ENCODE data around the gene PITX3.
"Not testable (repeated sequence)": the region's sequence is repeated elsewhere in the genome, so short reads cannot be mapped to it uniquely, and the experiment has no call there.

Gene PITX3

DNA sequence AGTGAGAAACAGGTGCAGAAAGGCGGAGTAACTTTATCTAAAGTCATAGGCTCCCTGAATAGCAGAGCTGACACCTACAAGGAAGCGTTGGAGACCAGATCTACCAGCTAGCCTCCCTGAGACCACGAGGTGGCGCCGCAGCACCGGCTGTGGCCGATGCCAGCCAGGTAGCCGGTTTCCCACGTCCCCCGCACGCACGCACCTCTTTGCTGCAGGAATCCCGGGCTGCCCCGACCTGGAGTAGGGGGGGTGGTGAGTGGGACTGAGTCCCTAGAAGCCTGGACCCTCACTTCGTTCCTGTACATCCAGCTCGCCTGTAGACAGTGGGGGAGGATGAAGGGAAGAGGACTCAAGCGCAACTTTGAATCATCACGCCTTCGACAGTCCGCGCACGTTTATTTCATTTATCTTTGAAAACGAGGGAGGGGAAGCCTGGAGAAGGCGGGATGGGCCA, 11.5 kb downstream of the PITX3 start:
- peak; percentile 74 to 76 for DNase-seq (ENCODE audit: low read depth in 1 of 2, low spot score in 1 of 2)

DNA sequence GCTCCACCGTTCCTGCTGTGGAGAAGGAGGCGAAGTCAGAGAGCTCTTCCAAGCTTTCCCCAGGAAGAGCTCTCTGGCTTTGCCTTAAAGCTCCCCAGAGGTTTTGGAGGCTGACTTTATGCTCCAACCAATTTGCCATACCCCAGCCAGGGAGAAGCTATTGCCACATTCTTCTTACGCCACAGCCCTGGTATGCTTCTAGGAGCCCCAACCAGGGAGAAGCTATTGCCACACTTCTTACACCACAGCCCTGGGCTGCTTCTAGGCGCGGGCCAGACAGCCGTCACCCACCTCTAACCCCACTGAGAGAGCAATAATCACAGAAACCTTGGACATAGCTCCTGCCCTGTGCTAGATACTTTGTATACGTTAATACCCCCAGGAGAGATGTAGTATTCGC, 14.3 kb downstream of the PITX3 start:
- no peak for DNase-seq (ENCODE audit: low read depth in 1 of 2, low spot score in 1 of 2)

DNA sequence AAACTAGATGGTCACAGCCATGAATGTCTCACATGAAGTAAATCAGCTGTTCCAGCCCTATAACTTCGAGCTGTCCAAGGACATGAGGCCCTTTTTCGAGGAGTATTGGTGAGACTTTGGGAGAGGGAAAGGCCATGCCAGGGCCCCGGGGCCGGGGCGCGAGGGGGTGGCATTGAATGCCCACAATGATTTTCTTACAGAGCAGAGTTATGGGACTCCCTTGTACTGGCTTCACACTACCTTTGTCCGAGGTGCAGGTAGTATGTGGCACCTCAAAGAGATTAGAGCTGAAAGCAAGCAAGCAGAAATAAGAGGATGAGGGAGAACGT, 14.8 kb downstream of the PITX3 start:
- DNase-seq (ENCODE audit: low read depth in 1 of 2, low spot score in 1 of 2): no peak

GRCh38 chr10:102225646-102226541, 15.4 kb downstream of the PITX3 start, which contains the start of gene ELOVL3:
ELOVL3 (plus strand) TSS chr10:102226299; CDS start chr10:102226549, 250 bp downstream.
- peak; percentile 67 to 73 for DNase-seq (ENCODE audit: low read depth in 1 of 2, low spot score in 1 of 2)

DNA sequence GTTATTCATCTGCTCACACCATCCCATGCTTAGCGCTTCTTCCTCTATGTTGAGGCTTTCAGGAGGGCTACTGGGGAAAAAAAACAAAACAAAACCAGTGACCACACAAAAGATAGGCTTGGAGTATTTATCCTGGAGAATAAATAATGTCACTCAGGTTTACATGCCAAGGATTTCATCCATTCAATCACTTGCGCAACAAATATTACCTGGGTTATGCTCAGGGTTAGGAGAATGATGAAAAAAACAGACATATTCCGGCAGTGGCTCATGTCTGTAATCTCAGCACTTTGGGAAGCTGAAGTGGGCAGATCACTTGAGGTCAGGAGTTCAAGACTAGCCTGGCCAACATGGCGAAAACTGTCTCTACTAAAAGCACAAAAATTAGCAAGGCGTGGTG, 18.5 kb downstream of the PITX3 start:
- DNase-seq (ENCODE audit: low read depth in 1 of 2, low spot score in 1 of 2): no peak

DNA sequence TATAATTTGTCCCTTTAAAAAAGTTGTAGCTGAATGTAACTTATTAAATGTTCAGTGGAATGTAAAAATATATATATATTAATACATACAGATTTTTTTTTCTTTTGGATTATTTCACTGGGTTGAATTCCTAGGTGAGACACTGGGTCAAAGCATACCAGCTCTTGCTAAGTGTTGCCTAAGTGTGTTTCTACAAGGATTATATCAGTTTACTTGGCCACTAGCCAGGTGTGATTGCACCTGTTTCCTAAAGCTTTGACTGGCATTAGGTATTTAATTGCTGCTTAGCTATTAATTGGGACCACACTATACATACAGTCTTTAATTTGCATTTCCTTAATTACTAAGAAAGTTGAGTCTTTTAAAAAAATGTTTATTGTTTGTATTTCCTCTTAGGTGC, 20.7 kb downstream of the PITX3 start:
- DNase-seq (ENCODE audit: low read depth in 1 of 2, low spot score in 1 of 2): no peak

- no peak for DNase-seq (ENCODE audit: low read depth in 1 of 2, low spot score in 1 of 2)
These were observed 21.9 kb downstream of the PITX3 start for GRCh38 chr10:102219370-102219769.

GRCh38 chr10:102213599-102213998, 27.7 kb downstream of the PITX3 start:
- DNase-seq (ENCODE audit: low read depth in 1 of 2, low spot score in 1 of 2): not testable (repeated sequence)

GRCh38 chr10:102211615-102212299, 29.6 kb downstream of the PITX3 start:
- no peak for DNase-seq (ENCODE audit: low read depth in 1 of 2, low spot score in 1 of 2)

DNA sequence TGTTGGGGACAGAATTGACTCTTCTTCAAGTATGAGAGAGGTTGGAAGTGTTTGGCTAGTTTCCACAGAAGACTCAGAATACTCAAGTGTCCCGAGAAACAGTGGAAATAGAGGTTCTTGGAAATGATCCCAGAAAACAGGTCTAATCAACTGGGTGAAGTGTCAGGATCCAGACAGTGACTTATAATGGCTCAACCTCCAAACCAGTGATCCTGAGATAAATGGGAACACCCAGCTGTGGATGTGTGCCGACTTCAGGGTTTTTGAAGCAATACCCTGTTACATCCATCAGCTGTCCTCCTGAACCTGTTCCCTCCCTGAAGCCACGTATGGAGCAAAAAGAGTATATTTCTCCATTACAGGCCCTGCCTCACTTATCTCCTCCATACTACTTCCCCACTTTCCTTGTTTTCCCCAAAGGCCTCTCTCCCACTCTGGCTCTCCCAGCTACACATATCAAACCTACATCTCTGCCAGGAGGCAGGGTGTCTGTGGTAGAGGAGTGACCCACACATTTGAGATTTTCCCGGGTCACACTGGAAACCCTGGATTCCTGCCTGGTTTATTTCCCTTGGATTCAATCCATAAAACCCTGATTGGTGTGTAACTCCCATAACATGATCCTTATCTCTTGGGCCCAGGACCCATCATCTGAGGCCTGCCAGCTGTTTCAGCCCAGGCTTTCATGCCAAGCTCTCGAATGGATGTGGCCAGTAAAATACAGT, 32.8 kb downstream of the PITX3 start:
- DNase-seq (ENCODE audit: low read depth in 1 of 2, low spot score in 1 of 2): no peak

- no peak for DNase-seq (ENCODE audit: low read depth in 1 of 2, low spot score in 1 of 2)
These were observed 38.9 kb downstream of the PITX3 start for GRCh38 chr10:102202386-102202785.

GRCh38 chr10:102200751-102201640, 40.3 kb downstream of the PITX3 start:
- DNase-seq (ENCODE audit: low read depth in 1 of 2, low spot score in 1 of 2): no peak

- DNase-seq (ENCODE audit: low read depth in 1 of 2, low spot score in 1 of 2): no peak
These were observed 43.3 kb downstream of the PITX3 start for GRCh38 chr10:102198027-102198426.

DNA sequence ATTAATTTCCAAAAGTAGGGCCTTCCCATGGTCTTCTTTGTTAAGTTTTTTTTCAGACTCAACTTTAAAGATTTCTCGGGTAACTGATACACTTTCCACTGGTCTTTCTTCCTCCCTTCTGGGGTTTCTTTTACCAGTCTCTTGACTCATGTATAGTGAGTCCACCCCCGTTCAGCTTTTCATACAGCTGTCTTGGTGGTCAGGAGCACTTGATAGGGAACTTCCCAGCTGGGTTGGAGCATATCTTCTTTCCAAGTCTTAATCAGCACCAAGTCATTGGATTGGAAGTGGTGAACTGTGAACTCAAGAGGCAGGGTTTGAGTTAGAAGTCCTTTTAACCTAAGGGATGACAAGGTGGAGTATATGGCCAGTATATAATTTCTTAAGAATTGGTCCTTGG, 44.4 kb downstream of the PITX3 start:
- no peak for DNase-seq (ENCODE audit: low read depth in 1 of 2, low spot score in 1 of 2)

- no peak for DNase-seq (ENCODE audit: low read depth in 1 of 2, low spot score in 1 of 2)
These were observed 45.9 kb downstream of the PITX3 start for GRCh38 chr10:102195296-102195870.

DNA sequence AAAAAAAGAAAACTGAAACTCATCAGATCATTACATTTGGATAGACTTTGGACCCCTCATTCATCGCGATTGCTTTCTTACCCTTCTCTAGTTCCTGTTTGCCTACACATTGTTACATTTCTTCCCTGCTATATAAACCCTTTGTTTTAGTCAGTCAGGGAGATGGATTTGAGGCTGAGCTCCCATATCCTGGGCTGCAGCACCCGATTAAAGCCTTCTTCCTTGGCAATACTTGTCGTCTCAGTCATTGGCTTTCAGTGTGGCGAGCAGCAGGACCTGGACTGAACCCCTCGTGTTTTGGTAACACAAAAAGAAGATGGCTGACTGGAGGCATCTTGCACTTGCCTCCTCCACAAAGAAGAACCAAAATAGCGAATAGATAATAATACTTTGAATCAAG, 49.4 kb downstream of the PITX3 start:
- DNase-seq (ENCODE audit: low read depth in 1 of 2, low spot score in 1 of 2): no peak

DNA sequence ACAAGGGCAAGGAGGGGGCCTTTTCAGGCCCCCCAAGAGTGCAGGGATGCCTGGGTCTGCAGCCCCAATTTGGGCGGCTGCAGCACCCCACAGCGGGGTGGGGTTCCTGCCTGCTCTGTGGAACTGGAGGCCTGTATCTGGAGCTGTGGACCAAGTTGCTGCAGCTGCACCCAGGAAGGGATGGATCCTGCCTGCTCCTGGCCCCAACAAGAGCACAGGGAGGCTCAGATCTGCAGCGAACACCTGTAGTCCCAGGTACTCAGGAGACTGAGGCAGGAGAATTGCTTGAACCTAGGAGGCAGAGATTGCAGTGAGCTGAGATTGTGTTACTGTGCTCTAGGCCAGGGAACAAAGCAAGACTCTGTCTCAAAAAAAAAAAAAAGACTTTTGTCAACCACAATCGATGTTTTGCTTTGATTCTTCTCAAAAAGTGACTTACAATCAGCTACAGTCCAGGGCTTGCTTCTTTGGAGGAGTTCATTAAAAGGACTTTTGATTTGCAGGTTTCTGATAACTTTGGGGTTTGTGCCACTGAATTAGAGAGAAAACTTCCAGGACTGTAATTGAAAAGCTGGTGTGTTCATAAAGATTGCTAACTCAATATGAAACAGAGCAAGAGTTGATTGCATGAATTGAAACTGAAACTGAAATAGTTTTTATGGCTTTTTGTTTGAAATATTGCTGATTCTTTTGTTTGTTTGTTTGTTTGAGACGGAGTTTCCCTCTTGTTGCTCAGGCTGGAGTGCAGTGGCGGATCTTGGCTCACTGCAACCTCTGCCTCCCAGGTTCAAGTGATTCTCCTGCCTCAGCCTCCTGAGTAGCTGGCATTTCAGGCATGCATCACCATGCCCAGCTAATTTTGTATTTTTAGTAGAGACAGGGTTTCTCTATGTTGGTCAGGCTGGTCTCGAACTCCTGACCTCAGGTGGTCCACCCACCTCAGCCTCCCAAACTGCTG, 52.1 kb downstream of the PITX3 start:
- DNase-seq (ENCODE audit: low read depth in 1 of 2, low spot score in 1 of 2): not testable (repeated sequence)

GRCh38 chr10:102188298-102188940, 52.9 kb downstream of the PITX3 start:
- DNase-seq (ENCODE audit: low read depth in 1 of 2, low spot score in 1 of 2): no peak

All from activated T-helper 1 cell treated with anti-CD3 and anti-CD28 coated beads, Interleukin-2, amount 50 U/mL, for 16 hours (primary cell).